Measurements from ENCODE around the gene BMP7.

Gene BMP7

GRCh38 chr20:57225197-57225733 lies 41.2 kb downstream of the BMP7 start:
- DNase-seq = no peak

DNA sequence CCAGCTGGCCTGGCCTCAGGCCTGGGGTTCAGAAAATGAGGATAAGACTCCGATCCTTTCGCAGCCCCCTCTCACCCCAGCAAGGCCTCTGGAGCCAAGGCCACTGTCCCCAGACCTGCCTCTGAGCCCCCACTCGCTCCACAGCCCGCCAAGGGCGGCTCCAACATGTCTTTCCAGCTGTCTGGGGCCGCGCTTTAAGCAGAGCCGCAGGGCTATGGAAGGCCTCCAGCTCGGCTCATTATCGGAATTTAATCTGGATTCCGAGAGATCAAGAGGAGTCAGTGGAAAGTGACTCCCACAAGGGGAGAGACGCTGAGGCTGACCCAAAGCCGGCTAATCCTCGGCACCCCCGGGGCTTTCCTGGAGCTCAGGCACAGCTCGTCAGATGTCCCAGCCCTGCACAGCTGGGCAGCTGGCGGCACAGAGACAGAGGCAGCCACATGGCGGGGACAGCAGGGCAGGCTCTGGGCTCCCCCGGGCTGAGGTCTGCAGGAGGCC lies 41.8 kb downstream of the BMP7 start:
- no peak for DNase-seq

DNA sequence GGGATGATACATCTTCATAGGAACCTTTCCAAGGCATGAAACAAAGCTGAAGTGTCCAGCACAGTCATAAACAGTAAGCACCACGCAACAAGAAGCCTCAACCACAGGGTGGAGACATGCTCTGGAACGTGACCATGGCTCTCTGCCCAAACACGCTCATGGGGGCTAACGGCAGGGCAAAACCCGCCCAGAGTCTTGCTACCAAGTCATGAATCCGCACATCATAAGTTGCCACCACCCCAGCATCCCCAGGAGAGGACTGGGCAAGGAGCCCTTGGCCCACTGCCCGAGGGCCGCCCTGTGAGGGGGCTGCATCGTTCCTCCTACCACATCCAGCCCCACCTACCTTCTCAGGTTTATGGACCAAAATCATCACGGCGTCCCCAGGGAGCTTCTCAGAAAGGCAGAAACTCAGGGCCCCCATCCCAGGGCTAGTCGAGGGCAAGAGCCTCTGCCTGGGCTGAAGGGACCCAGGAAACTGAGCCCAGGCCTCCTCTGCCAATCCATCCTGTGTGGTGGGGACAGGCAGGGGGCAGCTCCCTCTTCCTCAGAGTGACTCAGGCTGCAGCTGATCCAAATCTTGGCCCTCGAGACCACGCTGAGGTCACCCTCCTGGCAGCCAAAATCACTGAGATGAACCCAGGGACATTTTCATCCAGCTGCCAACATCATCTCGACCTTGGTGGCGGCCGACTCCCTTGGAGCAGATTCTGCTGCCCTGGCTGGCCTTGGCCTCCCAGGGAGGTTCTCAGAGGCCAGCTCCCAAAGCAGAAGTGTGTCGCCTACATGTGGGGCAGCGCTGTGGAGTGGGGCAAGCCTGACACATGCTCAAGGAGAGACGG lies 42.6 kb downstream of the BMP7 start:
- DNase-seq = no peak

DNA sequence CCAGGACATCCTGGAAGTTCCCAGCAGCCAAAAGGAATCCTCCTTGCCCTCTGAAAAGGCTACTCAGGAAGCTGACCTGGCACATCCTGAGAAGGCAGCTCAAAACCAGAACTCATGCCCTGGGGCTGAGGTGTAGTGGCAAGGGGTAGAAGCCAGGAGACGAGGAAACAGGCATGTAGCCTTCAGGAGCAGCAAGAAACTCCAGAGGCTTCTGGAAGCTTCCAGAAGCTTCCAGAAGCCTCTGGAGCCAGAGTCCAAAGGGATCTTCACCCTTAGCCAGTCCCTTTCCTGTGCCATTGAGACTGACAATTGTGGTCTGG lies 43.9 kb downstream of the BMP7 start:
- no peak for DNase-seq

DNA sequence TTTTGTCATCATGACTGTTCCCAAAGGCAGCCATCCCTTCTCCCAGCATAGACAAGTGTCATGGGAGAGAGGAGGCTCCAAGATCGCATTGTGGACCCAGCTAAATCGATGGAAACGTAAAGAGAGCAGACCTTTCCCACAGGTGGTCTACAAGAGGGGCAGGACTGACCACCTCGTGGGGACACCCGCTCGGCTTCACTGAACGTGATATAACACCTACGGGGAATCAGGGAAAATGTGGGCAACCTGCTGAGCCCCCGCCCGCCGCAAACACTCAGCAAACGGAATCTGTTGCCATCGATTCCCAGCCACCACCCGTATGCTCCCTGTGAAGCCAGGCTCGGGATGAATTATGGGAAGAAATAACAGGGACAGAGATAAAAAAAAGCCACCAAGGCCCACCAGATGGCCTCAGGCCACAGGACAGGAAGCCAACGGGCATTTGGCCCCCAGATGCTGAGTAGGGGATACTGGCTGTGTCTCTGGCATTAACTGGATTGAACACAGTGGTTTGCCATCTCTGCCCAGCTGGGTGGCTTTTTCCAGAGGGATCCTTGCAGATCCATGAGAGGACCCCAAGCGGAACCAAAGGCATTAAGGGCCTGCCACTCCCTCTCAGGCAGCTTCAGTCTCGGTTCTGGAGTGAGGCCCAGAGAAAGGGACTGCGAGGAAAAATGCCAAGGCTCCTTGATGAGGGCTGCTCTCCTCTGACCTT lies 44.4 kb downstream of the BMP7 start:
- no peak for DNase-seq

DNA sequence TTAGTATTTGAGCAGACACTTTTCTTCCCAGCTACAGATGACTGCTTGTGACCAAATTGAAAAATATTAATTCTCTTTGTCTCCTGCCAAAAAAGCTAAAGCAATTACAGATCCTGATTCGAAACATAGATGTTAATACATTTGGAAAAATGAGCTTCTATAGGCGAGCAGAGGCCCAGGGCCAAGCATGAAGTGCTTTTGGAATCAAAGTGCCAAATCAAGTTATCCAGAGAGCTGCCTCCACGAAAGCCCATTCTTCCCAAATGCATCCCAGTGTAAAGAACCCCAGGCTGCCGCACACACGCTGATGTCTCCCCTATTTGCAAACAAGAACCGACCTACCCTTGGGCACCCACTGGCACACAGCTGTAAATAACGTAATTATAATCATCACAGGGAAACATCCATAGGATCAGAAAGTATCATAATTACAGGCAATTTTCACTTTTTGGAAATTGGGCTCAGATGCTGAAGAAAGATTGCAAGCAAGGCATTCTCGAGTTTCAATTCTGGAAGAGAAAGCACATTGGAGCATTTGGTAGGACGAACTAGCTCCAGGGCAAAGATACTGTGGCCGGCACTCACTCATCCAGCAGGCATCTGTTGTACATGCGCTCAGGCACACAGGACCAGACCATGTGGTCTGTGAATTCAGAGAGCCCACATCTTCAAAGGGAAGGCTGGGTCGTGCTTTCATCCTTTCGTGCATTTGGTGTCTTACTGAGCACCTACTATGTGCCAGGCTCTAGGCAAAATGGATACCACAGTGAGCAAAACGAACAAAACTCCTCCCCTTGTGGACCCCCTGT lies 45.9 kb downstream of the BMP7 start:
- DNase-seq = no peak

GRCh38 chr20:57219071-57219677 lies 47.3 kb downstream of the BMP7 start:
- no peak for DNase-seq

GRCh38 chr20:57218489-57218888 lies 48.0 kb downstream of the BMP7 start:
- no peak for DNase-seq

GRCh38 chr20:57217802-57218201 lies 48.6 kb downstream of the BMP7 start:
- DNase-seq = no peak

GRCh38 chr20:57216669-57217068 lies 49.8 kb downstream of the BMP7 start:
- DNase-seq = no peak

DNA sequence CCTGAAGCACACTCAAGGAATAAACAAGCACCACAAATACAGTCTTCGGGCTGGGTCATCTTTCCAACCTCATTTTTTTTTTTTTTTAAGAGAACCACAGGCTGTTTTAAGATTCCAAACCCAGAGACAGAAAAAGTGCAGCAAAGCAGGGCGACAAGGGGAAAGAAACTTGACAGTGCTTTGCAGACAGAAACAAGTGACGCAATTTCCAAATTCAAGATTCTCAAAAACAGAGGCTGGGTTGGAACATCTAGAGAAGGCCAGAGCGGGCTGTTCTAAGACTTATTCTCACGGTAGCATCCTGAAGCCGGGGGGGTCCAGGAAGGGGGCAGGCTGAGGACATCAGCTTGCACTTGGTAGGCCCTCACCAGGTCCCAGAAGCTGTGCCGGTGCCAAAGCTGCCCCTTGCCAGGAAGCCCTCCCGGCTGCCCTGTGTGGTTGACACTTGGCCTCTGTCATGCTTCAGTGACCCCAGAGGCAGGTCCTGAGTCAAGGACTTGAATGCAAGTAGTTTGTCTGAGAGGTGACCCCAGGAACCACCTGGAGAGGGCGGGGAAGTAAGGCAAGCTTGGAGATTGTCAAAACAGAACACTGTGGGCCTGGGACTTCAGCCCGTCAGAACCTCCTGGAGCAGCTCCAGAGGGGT lies 50.5 kb downstream of the BMP7 start:
- DNase-seq = no peak

DNA sequence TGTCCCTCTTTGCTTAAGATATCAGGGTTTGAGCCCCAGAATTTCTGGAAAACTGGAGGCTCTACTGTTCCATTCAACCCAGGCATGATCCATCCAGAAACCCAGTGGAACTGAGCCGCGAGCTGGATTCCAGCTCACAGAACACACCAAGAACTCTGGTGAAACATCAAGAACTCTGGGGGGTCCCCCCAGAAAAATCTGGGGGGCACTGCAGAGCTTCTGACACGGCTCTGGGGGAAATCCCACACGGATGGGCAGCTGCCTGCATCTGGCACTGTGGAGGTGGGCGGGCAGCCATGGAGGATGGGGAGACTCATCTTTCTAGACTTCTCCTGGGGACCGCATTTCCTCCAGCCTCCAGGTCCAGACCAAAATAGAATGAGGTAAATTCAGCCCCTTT lies 51.0 kb downstream of the BMP7 start:
- DNase-seq = no peak

DNA sequence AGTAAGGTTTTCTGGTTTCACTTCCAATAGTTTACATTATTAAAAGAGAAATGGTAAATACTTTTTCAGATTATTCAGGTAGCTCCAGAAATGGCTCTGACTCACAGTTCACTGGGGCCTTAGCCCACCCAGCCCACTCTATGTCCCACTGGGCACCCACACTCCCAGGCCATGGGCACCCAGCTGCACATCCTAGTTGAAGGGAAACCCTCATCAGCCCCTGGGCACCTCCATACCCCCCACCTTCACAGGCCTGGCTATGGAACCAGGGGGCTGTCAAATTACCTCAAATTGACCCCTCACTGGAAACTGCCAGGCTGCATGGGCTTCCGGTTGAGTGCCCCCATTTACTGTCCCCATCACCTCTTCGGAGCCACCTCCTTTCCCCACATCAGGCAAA lies 51.5 kb downstream of the BMP7 start:
- DNase-seq = no peak

DNA sequence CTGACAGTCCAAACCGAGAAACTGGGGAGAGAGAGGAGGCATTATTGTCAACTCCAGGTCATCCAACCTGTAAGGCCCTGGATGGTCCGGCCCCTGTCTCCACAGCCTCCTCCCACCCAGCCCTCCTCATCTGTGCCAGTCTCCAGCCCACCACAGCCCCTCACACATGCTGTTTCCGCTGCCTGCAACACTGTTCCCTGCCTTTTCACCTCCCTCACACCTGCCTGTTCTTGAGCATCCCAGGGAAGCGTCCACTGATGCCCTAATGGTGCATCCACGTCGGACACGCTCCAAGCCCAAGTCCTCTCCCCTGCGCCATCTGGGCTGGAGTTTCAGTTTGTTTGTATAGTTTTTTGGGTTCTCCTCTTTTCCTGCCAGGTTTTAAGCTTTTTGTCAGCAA lies 52.0 kb downstream of the BMP7 start:
- DNase-seq = no peak

DNA sequence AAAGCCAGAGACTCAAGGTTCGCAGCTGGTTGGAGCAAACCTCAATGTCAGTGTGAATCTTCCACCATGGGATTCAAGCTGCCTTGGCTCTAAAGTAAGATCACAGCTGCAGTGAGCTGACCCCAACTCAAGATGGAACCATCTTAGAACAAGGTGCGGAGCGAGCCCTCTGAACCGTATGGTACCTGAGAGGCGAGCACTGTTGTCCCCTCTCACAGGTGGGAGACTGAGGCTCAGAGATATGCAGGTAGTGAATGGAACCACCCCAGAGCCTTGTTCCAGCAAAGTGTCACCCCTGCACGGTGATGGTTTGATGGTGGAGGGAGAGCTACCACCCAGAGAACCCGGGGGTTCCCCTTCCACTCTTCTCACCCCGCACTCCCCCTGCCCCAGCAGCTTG lies 52.5 kb downstream of the BMP7 start:
- DNase-seq = no peak

DNA sequence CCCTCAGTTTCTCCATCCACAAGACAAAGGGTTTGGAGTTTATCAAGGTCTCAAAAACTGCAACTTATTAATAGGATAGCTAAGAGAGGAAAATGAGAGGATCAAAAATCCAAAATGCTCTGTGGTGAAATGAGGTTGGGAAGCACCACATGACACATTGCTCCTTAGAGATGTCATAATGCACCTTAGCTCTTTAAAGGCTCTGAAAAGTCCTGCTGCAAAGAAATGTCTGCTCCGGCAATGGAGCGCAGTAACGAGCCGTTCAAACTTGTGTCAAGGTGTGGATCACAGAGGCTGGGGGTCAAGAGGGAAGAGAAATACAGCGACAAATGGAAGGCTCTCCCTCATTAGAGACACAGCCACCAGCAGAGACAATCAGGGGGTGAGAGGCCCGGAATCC lies 53.1 kb downstream of the BMP7 start:
- no peak for DNase-seq

DNA sequence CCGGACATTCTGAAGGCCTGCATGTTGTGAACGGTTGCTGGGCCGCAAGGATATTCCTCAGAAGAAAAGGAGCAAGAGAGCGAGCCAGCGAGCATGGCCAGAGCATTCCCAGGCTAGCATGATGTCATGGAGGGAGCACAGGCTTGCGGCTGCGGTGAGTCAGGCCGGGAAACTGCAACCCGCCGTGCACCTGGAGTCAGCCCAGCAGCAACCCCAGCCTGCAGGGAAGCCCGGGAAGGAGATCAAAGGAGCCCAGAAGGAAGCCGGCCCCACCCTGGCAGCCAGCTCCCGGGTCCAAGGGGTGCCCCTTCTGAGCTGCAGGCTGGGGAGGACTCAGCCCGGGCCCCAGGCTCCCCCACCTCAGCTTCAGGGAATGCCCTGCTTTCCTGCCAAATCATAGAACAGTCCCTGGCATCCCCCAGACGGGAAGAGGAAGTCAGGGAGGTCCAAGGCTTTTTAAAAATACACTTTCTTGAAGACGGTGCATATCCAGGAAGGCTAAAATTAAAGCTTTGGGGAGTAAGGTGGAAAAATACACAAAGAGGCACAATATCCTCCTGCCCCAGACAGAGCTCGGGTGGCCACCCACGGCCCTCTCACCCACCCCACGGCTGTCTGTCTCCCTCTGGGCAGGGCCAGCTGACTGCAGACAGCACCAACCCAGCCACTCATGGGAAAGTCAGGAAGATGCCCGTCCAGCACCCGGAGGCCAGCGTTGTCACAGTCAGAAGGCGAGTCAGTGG lies 53.7 kb downstream of the BMP7 start:
- no peak for DNase-seq

DNA sequence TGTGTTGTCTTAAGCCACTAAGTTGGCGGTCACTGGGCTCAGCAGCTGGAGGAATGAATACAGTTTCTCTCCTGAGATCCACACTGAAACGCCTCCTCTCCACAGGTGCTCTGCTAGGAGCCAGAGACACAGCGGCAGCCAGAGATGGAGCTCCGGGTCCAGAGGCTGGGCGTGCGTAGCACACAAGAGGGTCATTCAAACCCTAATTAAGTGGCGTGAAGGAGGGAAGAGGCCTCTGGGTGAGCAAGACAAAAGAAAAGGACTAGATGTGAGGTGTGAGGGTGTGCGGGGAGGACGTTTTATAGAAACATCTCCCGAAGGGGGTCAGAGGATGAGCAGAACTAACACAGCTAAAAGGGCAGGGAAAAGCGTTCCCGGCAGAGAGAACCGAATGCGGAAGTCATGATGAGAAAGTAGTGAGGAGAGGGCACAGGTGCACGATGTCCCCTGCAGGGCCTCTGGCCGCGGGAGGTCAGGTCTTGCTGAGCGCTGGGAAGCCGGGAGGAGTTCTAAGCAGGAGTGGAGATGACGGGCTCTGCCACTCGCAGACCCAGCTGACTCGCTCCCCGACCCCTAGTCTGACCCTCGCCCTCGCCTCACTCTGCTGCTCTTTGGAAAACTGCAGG lies 54.4 kb downstream of the BMP7 start:
- DNase-seq = no peak

DNA sequence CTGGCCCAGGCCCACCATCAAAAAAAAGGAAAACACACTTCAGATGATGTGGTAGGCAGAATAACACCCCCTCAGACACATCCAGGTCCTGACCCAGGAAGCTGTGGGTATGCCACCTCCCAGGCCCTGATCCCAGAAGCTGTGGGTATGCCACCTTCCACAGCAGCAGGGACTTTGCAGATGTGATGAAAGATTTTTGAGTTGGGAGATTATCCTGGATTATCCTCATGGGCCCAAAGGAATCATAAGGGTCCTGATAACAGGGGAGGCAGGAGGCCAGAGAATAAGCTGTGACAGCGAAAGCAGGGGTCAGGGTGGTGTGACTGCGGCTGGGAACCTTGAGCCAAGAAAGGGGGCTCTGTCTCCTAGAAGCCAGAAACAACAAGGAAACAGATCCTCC lies 55.0 kb downstream of the BMP7 start:
- DNase-seq = no peak

DNA sequence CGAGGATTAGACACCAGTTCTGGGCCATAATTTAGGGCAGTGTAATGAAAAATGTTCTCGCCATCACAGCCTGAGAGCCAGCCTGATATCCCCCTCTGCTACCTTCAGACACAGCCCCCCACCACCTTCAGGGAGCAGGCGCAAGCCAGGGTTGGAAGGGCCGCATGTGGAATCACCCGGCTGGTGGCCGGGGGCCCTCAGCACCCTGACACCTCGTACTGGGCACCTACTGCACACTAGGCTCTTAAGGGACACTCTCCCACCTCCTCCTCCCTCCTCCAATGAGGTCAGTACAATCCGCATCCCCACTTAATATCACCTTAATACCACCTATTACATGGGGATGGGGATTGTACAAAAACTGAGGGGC lies 55.5 kb downstream of the BMP7 start:
- no peak for DNase-seq

Measured in activated CD4-positive, CD25-positive, alpha-beta regulatory T cell (primary cell).